A673 (cell line): ENCODE data around the gene MNAT1.
"Not testable (repeated sequence)": the region's sequence is repeated elsewhere in the genome, so short reads cannot be mapped to it uniquely, and the experiment has no call there.

ENCODE experiments used
- CTCF ChIP-seq: fragments of 300-800, 200-600 bp; sonication (generic); conservative IDR thresholded peaks from 2 replicates; pipeline ENCODE4 v1.5.1; 2017; ENCODE audit warnings: low read depth, mild to moderate bottlenecking, antibody characterized with exemption, low read length, moderate library complexity, mixed read lengths
- EZH2 ChIP-seq: fragments of 200-600 bp; sonication (generic); IDR thresholded peaks from 2 replicates; pipeline ENCODE4 v1.6.1; 2017; ENCODE audit warnings: borderline replicate concordance, low read depth, mild to moderate bottlenecking, mixed read lengths, antibody characterized with exemption, low read length; ENCODE audit not compliant: poor library complexity, severe bottlenecking

- TF ChIP-seq CTCF, EZH2: not testable (repeated sequence)
Measured at GRCh38 chr14:60779745-60780514, 45.4 kb downstream of the MNAT1 start.
